Measurements from ENCODE around the gene ZNF823. TPM values are rescaled to one million over a fixed set of nuclear protein-coding genes. Genes with fewer than 3 reads are reported as not detected.

ZNF823 gene
- 1 to 10 TPM; 4.8 to 5.2 TPM for total RNA-seq

GRCh38 chr19:11738746-11739620 lies at the start of gene ZNF823:
TSS of gene ZNF823 (minus strand) at chr19:11738946. CDS start at chr19:11738819, 127 bp downstream.

GRCh38 chr19:11766597-11767591 lies 28.1 kb upstream of the ZNF823 start, which contains the start of gene ZNF441:
TSS of gene ZNF441 (plus strand) at chr19:11767000. CDS start at chr19:11767194, 194 bp downstream.

Other genes with a start within 250 kb of the ZNF823 start
- 10 to 100 TPM; 20.6 to 20.8 TPM for gene ZNF653, start 233.1 kb downstream of the ZNF823 start, total RNA-seq
- 10 to 100 TPM; 23.5 TPM for gene ECSIT, start 209.8 kb downstream of the ZNF823 start, total RNA-seq
- not detected for gene CNN1, start 200.1 kb downstream of the ZNF823 start, total RNA-seq
- gene ELOF1, start 179.7 kb downstream of the ZNF823 start, total RNA-seq = 10 to 100 TPM; 43.0 to 45.9 TPM
- gene ACP5, start 161.3 kb downstream of the ZNF823 start, total RNA-seq = 10 to 100 TPM; 24.9 to 27.7 TPM
- gene ZNF627, start 141.5 kb downstream of the ZNF823 start, total RNA-seq = 1 to 10 TPM; 5.6 to 5.7 TPM
- 1 to 10 TPM; 7.4 TPM for gene ZNF441, start 28.1 kb upstream of the ZNF823 start, total RNA-seq
- 1 to 10 TPM; 1.8 TPM for gene ZNF491, start 59.6 kb upstream of the ZNF823 start, total RNA-seq
- gene ZNF440, start 75.3 kb upstream of the ZNF823 start, total RNA-seq = 10 to 100 TPM; 15.7 to 16.5 TPM
- gene ZNF439, start 109.8 kb upstream of the ZNF823 start, total RNA-seq = 1 to 10 TPM; 7.8 to 9.2 TPM
- 1 to 10 TPM; 4.2 to 4.9 TPM for gene ZNF69, start 148.8 kb upstream of the ZNF823 start, total RNA-seq
- gene ZNF700, start 186.2 kb upstream of the ZNF823 start, total RNA-seq = 10 to 100 TPM; 21.8 to 22.1 TPM
- 1 to 10 TPM; 2.7 to 3.4 TPM for gene ZNF763, start 226.1 kb upstream of the ZNF823 start, total RNA-seq